ENCODE measurements around the gene CD63. TPM values are rescaled to one million over a fixed set of nuclear protein-coding genes. Genes with fewer than 3 reads are reported as not detected.

Gene CD63
- total and polyA plus RNA-seq, 2 of the 4 experiments (the other 2 are of a cell fraction), result 995 to 1,398 TPM

GRCh38 chr12:55748230-55748993, 19.6 kb upstream of the CD63 start (continued):
- TF ChIP-seq CTCF (conservative IDR thresholded peaks at IDR 0.05; ENCODE audit: low read depth, low read length), result no peak

GRCh38 chr12:55746913-55747231, 18.1 kb upstream of the CD63 start:
- in situ Hi-C loops (cut with MboI; ENCODE audit: low sequenced_read_pairs) (no loop called here), intact Hi-C loops (cut with micrococcal nuclease) (no loop called here), dilution Hi-C loops (cut with HindIII; ENCODE audit: low sequenced_read_pairs, unreplicated experiment) (no loop called here)
- Histone ChIP-seq H2BK15ac (ENCODE audit: low read depth, low read length) (no peak overlapping the region), H3K27me3 (ENCODE audit: control insufficient read depth, insufficient read depth, low read length) (no peaks in the 10 kb centered on the region), H2BK120ac (ENCODE audit: low read depth, low read length) (no peak overlapping the region), H2AK5ac (ENCODE audit: low read depth, low read length) (no peak overlapping the region), H3K4me3 (ENCODE audit: insufficient read depth, low read depth, low read length) (no peak overlapping the region), H3K79me1 (ENCODE audit: low read depth in 1 of 2, low read length in 2 of 2) (peaks cover 2 to 37% of the 10 kb centered on the region in 2 experiments; a peak in 3 of 4 replicates), H4K20me1 (ENCODE audit: insufficient read depth, low read length) (peaks cover 7% of the 10 kb centered on the region), H2BK5ac (ENCODE audit: low read depth, low read length, poor library complexity, severe bottlenecking) (no peak overlapping the region), H3K18ac (ENCODE audit: low read depth, low read length) (no peak overlapping the region), H3K36me3 (ENCODE audit: control insufficient read depth, insufficient read depth, low read length) (peaks cover 23% of the 10 kb centered on the region), H3K27ac (ENCODE audit: insufficient read depth, low read length) (no peak overlapping the region), H3K9me3 (ENCODE audit: control insufficient read depth, insufficient read depth, low read length) (no peaks in the 10 kb centered on the region), H3K4me2 (ENCODE audit: low read depth, low read length) (no peak overlapping the region), H2AK9ac (replicated peaks; ENCODE audit: low read depth, low read length, poor library complexity) (no peak overlapping the region), H4K91ac (ENCODE audit: insufficient read depth, low read depth, low read length) (no peak overlapping the region), H3K9me1 (ENCODE audit: insufficient read depth, low read length) (peaks cover 14% of the 10 kb centered on the region), H2BK20ac (ENCODE audit: low read depth, low read length) (no peak overlapping the region), H4K8ac (ENCODE audit: low read depth in 2 of 2, low read length in 2 of 2) (no peak overlapping the region), H3K23ac (ENCODE audit: low read depth, low read length) (no peak overlapping the region), H4K5ac (ENCODE audit: low read depth, low read length) (no peak overlapping the region), H3K4ac (ENCODE audit: low read depth, low read length) (no peak overlapping the region), H3K56ac (ENCODE audit: extremely low read depth, insufficient read depth, low read length) (no peak overlapping the region), H3K14ac (replicated peaks; ENCODE audit: low read depth, low read length) (no peak overlapping the region), H3K9ac (ENCODE audit: low read depth, low read length) (no peak overlapping the region), H3K4me1 (ENCODE audit: control insufficient read depth, insufficient read depth, low read length) (peaks cover 15% of the 10 kb centered on the region), H2AFZ (replicated peaks; ENCODE audit: low read length, poor library complexity) (no peak overlapping the region)
- no TSS peak for BruUV-seq (replicated peaks)
- ATAC-seq (ENCODE audit: low read depth) (no peak), DNase-seq (no peak)
- ChIA-PET POLR2A (ENCODE audit: unreplicated experiment) (no interaction called here), CTCF (no interaction called here)
- no peak for TF ChIP-seq CEBPB (IDR thresholded peaks at IDR 0.05; ENCODE audit: low read depth, low read length)
- no peak for TF ChIP-seq ELK1 (IDR thresholded peaks at IDR 0.05; ENCODE audit: borderline replicate concordance, low read depth, low read length)
- TF ChIP-seq NFE2L2 (IDR thresholded peaks at IDR 0.05; ENCODE audit: low read depth, low read length), result no peak
- TF ChIP-seq RFX5 (IDR thresholded peaks at IDR 0.05; ENCODE audit: low read depth, low read length), result no peak
- no peak for TF ChIP-seq POLR2A (IDR thresholded peaks at IDR 0.05; ENCODE audit: low read depth, low read length)
- TF ChIP-seq FOS (IDR thresholded peaks at IDR 0.05; ENCODE audit: low read depth, low read length), result no peak
- TF ChIP-seq MAFK (IDR thresholded peaks at IDR 0.05; ENCODE audit: low read depth, low read length), result no peak
- TF ChIP-seq RCOR1 (IDR thresholded peaks at IDR 0.05; ENCODE audit: insufficient replicate concordance, low read length), result no peak
- TF ChIP-seq MXI1 (IDR thresholded peaks at IDR 0.05; ENCODE audit: borderline replicate concordance, low read depth, low read length), result no peak
- TF ChIP-seq USF2 (IDR thresholded peaks at IDR 0.05; ENCODE audit: low read depth, low read length), result no peak
- no peak for TF ChIP-seq RAD21 (IDR thresholded peaks at IDR 0.05; ENCODE audit: low read length)
- TF ChIP-seq BHLHE40 (IDR thresholded peaks at IDR 0.05; ENCODE audit: low read depth, low read length), result no peak
- TF ChIP-seq SMC3 (IDR thresholded peaks at IDR 0.05; ENCODE audit: low read depth, low read length), result no peak
- TF ChIP-seq MAZ (IDR thresholded peaks at IDR 0.05; ENCODE audit: borderline replicate concordance, low read depth, low read length), result no peak
